Measurements from ENCODE around the gene CD74. TPM values are rescaled to one million over a fixed set of nuclear protein-coding genes. Genes with fewer than 3 reads are reported as not detected.

CD74 gene
- total and polyA plus RNA-seq, 2 of the 4 experiments (the other 2 are of a cell fraction): 0.18 to 1.1 TPM

DNA sequence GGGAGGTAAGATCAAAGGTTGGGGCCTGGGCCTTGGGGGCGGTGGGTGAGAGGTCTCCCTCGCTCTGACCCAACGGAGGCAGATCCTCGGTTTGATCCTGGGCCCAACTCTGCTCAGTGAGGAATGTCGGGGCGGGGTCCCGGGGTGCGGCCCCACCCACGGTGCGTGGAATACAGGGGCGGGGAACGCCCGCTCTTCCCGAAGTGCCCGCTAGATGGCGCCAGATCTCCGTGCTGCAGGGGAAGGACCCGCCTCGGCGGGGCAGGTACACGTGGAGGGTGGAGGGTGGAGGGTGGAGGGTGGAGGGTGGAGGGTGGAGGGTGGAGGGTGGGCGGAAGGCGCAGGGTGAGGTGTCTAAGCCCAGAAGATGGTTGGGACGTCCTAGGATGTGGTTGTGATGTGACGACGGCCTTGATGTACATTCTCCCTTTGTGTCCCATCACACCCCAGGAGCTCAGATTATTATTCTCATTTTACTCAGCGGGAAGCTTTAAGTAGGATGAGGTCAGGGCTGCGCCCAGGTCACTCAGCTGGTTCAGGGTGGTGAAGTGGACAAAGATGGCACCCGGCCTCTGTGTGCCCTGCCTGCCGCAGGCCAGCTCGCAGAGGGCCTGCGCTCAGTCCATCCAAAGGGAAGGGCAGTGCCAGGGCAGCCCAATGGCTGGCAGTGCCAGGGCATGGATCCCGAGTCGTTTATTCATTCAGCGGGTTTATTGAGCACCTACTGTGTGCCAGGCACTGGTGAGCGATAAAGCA, 46.3 kb upstream of the CD74 start (continued):
- TF ChIP-seq, protein P1, sequence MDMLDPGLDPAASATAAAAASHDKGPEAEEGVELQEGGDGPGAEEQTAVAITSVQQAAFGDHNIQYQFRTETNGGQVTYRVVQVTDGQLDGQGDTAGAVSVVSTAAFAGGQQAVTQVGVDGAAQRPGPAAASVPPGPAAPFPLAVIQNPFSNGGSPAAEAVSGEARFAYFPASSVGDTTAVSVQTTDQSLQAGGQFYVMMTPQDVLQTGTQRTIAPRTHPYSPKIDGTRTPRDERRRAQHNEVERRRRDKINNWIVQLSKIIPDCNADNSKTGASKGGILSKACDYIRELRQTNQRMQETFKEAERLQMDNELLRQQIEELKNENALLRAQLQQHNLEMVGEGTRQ (IDR thresholded peaks at IDR 0.05; ENCODE audit: low read depth, low read length): no peak
- TF ChIP-seq RAD21 (IDR thresholded peaks at IDR 0.05; ENCODE audit: low read length) (peak; percentile 87), POLR2A (IDR thresholded peaks at IDR 0.05; ENCODE audit: low read depth, low read length) (no peak)
